ENCODE data around the gene UBE3D.

UBE3D gene

GRCh38 chr6:83065511-83066192 is at the start of gene UBE3D (continued):
- TF ChIP-seq ZNF645 (tag by site-specific recombination; IDR thresholded peaks at IDR 0.05) (no peak), RBAK (tag by site-specific recombination; IDR thresholded peaks at IDR 0.05) (no peak), ZNF175 (tag by site-specific recombination; IDR thresholded peaks at IDR 0.05) (no peak), ZNF138 (tag by site-specific recombination; IDR thresholded peaks at IDR 0.05; ENCODE audit: borderline replicate concordance) (no peak), ZNF37A (tag by site-specific recombination; IDR thresholded peaks at IDR 0.05) (no peak), ZNF785 (tag by site-specific recombination; IDR thresholded peaks at IDR 0.05) (no peak), INSM2 (tag by site-specific recombination; IDR thresholded peaks at IDR 0.05) (0 out of 2 replicates have a peak, but pooled peaks have one; percentile 35), ZFP69B (tag by site-specific recombination; IDR thresholded peaks at IDR 0.05) (0 out of 2 replicates have a peak, but pooled peaks have one; percentile 39), MYNN (tag by site-specific recombination; IDR thresholded peaks at IDR 0.05; ENCODE audit: borderline replicate concordance) (no peak), ZBTB17 (tag by site-specific recombination; IDR thresholded peaks at IDR 0.05) (peak; percentile 81), ZNF639 (tag by site-specific recombination; IDR thresholded peaks at IDR 0.05) (0 out of 2 replicates have a peak, but pooled peaks have one; percentile 34), ZBTB20 (tag by site-specific recombination; IDR thresholded peaks at IDR 0.05) (peak; percentile 95), ZNF223 (tag by site-specific recombination; IDR thresholded peaks at IDR 0.05) (no peak), GLIS2 (tag by site-specific recombination; IDR thresholded peaks at IDR 0.05) (peak; percentile 90), ZNF280D (tag by site-specific recombination; IDR thresholded peaks at IDR 0.05) (no peak), ZNF19 (tag by site-specific recombination; IDR thresholded peaks at IDR 0.05; ENCODE audit: low read depth) (no peak), ZNF324 (tag by site-specific recombination; IDR thresholded peaks at IDR 0.05) (peak; percentile 90; the same call in 1 of the 2 replicates), ZNF624 (tag by site-specific recombination; IDR thresholded peaks at IDR 0.05) (no peak), ZNF580 (tag by site-specific recombination; IDR thresholded peaks at IDR 0.05) (no peak), MEIS1 (CRISPR knock-in tag; IDR thresholded peaks at IDR 0.05; ENCODE audit: borderline replicate concordance) (no peak), ZNF112 (tag by site-specific recombination; IDR thresholded peaks at IDR 0.05) (no peak), ZBTB26 (tag by site-specific recombination; optimal IDR thresholded peaks at IDR 0.05) (peak; percentile 99), ZNF555 (tag by site-specific recombination; conservative IDR thresholded peaks at IDR 0.05) (no peak), ZNF18 (tag by site-specific recombination; IDR thresholded peaks at IDR 0.05) (0 out of 2 replicates have a peak, but pooled peaks have one; percentile 36), ZNF48 (tag by site-specific recombination; IDR thresholded peaks at IDR 0.05) (no peak), ZNF510 (tag by site-specific recombination; IDR thresholded peaks at IDR 0.05; ENCODE audit: insufficient replicate concordance) (no peak), ZNF23 (tag by site-specific recombination; IDR thresholded peaks at IDR 0.05; ENCODE audit: borderline replicate concordance) (no peak), ZNF670 (tag by site-specific recombination; IDR thresholded peaks at IDR 0.05; ENCODE audit: low read depth) (no peak), SETDB1 (IDR thresholded peaks at IDR 0.05; ENCODE audit: insufficient read length, low read length) (peak; percentile 25)

All from HEK293 (cell line).